ENCODE data around the gene KNL1. TPM values are rescaled to one million over a fixed set of nuclear protein-coding genes. Genes with fewer than 3 reads are reported as not detected.
"Not testable (repeated sequence)": the region's sequence is repeated elsewhere in the genome, so short reads cannot be mapped to it uniquely, and the experiment has no call there.

The KNL1 gene
- total RNA-seq, 1 donor from 2014 or later = 1.5 TPM

- no peak for ATAC-seq
Measured at GRCh38 chr15:40650479-40650878, 56.4 kb downstream of the KNL1 start.

GRCh38 chr15:40660686-40661085 is 66.6 kb downstream of the KNL1 start:
- no peaks in the 10 kb centered on the region for H3K36me3 ChIP-seq
- intact Hi-C loops (cut with DNase I) = no loop called here
- no peak overlapping the region for H3K4me3 ChIP-seq
- DNase-seq (no peak), ATAC-seq (no peak)
- no peak overlapping the region for H3K27ac ChIP-seq
- TF ChIP-seq, protein P1, sequence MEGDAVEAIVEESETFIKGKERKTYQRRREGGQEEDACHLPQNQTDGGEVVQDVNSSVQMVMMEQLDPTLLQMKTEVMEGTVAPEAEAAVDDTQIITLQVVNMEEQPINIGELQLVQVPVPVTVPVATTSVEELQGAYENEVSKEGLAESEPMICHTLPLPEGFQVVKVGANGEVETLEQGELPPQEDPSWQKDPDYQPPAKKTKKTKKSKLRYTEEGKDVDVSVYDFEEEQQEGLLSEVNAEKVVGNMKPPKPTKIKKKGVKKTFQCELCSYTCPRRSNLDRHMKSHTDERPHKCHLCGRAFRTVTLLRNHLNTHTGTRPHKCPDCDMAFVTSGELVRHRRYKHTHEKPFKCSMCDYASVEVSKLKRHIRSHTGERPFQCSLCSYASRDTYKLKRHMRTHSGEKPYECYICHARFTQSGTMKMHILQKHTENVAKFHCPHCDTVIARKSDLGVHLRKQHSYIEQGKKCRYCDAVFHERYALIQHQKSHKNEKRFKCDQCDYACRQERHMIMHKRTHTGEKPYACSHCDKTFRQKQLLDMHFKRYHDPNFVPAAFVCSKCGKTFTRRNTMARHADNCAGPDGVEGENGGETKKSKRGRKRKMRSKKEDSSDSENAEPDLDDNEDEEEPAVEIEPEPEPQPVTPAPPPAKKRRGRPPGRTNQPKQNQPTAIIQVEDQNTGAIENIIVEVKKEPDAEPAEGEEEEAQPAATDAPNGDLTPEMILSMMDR (IDR thresholded peaks at IDR 0.05) = no peak
- no peaks in the 10 kb centered on the region for H3K4me1 ChIP-seq
- no peaks in the 10 kb centered on the region for H3K27me3 ChIP-seq (ENCODE audit: low read depth)
- H3K9me3 ChIP-seq = no peaks in the 10 kb centered on the region

More at GRCh38 chr15:40650479-40650878, 56.4 kb downstream of the KNL1 start:
- Histone ChIP-seq H3K9me3 (no peaks in the 10 kb centered on the region), H3K4me3 (no peak overlapping the region), H3K36me3 (no peaks in the 10 kb centered on the region), H3K27me3 (ENCODE audit: low read depth) (no peaks in the 10 kb centered on the region), H3K27ac (no peak overlapping the region), H3K4me1 (no peaks in the 10 kb centered on the region)
- DNase-seq = no peak
- intact Hi-C loops (cut with DNase I) = no loop called here
- TF ChIP-seq, protein P1 (IDR thresholded peaks at IDR 0.05) = no peak

- TF ChIP-seq, protein P1 (IDR thresholded peaks at IDR 0.05) = no peak
- intact Hi-C loops (cut with DNase I) = no loop called here
- DNase-seq (no peak), ATAC-seq (no peak)
- Histone ChIP-seq H3K4me3 (no peak overlapping the region), H3K9me3 (no peaks in the 10 kb centered on the region), H3K4me1 (no peaks in the 10 kb centered on the region), H3K27me3 (ENCODE audit: low read depth) (no peaks in the 10 kb centered on the region), H3K27ac (no peak overlapping the region), H3K36me3 (no peaks in the 10 kb centered on the region)
Measured at GRCh38 chr15:40664909-40665308, 70.9 kb downstream of the KNL1 start.

DNA sequence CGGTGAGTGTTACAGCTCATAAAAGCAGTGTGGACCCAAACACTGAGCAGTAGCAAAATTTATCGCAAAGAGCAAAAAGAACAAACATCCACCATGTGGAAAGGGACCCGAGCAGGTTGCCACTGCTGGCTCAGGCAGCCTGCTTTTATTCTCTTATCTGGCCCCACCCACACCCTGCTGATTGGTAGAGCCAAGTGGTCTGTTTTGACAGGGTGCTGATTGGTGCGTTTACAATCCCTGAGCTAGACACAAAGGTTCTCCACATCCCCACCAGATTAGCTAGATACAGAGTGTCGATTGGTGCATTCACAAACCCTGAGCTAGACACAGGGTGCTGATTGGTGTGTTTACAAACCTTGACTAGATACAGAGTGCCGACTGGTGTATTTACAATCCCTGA is 82.2 kb downstream of the KNL1 start:
- H3K9me3 ChIP-seq; H3K36me3 ChIP-seq; H3K4me1 ChIP-seq; DNase-seq; H3K27me3 ChIP-seq (ENCODE audit: low read depth); intact Hi-C loops (cut with DNase I); ATAC-seq; H3K27ac ChIP-seq; H3K4me3 ChIP-seq: not testable (repeated sequence)

DNA sequence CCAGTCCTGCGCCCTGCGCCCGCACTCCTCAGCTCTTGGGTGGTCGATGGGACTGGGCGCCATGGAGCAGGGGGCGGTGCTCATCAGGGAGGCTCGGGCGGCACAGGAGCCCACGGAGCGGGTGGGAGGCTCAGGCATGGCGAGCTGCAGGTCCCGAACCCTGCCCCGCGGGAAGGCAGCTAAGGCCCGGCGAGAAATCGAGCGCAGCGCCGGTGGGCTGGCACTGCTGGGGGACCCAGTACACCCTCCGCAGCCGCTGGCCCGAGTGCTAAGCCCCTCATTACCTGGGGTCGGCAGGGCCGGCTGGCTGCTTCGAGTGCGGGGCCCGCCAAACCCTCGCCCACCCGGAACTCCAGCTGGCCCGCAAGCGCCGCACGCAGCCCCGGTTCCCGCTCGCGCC is 82.9 kb downstream of the KNL1 start:
- H3K36me3 ChIP-seq; intact Hi-C loops (cut with DNase I); H3K4me1 ChIP-seq; H3K27me3 ChIP-seq (ENCODE audit: low read depth); H3K4me3 ChIP-seq; H3K27ac ChIP-seq; DNase-seq; ATAC-seq; H3K9me3 ChIP-seq: not testable (repeated sequence)

DNA sequence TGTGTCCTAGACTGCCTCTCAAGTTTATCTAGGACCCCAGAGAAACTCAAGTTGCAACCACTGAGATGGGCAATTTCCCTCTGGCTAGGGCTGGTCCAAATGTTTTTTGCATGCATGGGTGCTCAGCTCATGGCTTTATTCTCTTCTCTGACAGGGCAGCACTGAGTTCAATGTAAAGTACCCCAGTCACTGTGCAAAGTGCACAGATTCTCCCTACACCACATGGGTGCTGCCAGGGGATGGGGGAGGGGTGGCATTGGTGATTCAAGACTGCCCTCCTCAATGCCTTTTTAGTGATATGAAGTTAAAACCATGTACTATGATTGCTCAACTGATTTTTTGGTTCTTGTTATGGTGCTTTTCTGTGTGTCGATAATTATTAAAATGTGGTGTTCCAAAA is 86.1 kb downstream of the KNL1 start:
- Histone ChIP-seq H3K36me3 (no peaks in the 10 kb centered on the region), H3K27me3 (ENCODE audit: low read depth) (no peaks in the 10 kb centered on the region), H3K4me3 (no peak overlapping the region), H3K4me1 (no peaks in the 10 kb centered on the region), H3K9me3 (no peaks in the 10 kb centered on the region), H3K27ac (no peak overlapping the region)
- DNase-seq (no peak), ATAC-seq (no peak)
- TF ChIP-seq, protein P1 (IDR thresholded peaks at IDR 0.05) = no peak
- intact Hi-C loops (cut with DNase I) = no loop called here

GRCh38 chr15:40680959-40681358 is 86.9 kb downstream of the KNL1 start:
- H3K27ac ChIP-seq; H3K9me3 ChIP-seq; H3K36me3 ChIP-seq; ATAC-seq; DNase-seq; H3K4me1 ChIP-seq; H3K27me3 ChIP-seq (ENCODE audit: low read depth); H3K4me3 ChIP-seq; intact Hi-C loops (cut with DNase I): not testable (repeated sequence)

Data from lower lobe of right lung (tissue), 2 donors.